Activated naive CD4-positive, alpha-beta T cell treated with anti-CD3 and anti-CD28 coated beads for 36 hours (primary cell): ENCODE results near the gene GPR108. TPM values are rescaled to one million over a fixed set of nuclear protein-coding genes. Genes with fewer than 3 reads are reported as not detected.
A peak's percentile ranks its signal among the peaks of the same experiment; 100 is the strongest.
"Not testable (repeated sequence)": the region's sequence is repeated elsewhere in the genome, so short reads cannot be mapped to it uniquely, and the experiment has no call there.

Experiments
- CTCF ChIA-PET: fragments of 350-600 bp; sonication (Branson Sonifier 250); formaldehyde crosslinking; loops from one replicate; lab custom pipeline; 2021; ENCODE audit warnings: antibody characterized with exemption; lab: Charles Lee
- DNase-seq: peaks from one replicate; pipeline ENCODE4 v3.0.0-alpha.2; 2020
- H3K27ac Mint-ChIP-seq: one replicate; pipeline ENCODE4 v1.8.0; 2021; ENCODE audit warnings: mild to moderate bottlenecking, mixed read lengths
- H3K27me3 Mint-ChIP-seq: one replicate; pipeline ENCODE4 v1.8.0; 2021; ENCODE audit warnings: low read depth, mixed read lengths
- H3K36me3 Mint-ChIP-seq: one replicate; pipeline ENCODE4 v1.8.0; 2021; ENCODE audit warnings: low read depth, mixed read lengths
- H3K4me1 Mint-ChIP-seq: one replicate; pipeline ENCODE4 v1.8.0; 2021; ENCODE audit warnings: low read depth, mixed read lengths
- H3K4me3 Mint-ChIP-seq: one replicate; pipeline ENCODE4 v1.8.0; 2021; ENCODE audit warnings: mild to moderate bottlenecking, moderate library complexity, mixed read lengths
- H3K9me3 Mint-ChIP-seq: one replicate; pipeline ENCODE4 v1.8.0; 2021; ENCODE audit warnings: mixed read lengths
- intact Hi-C: fragments of 100-400 bp; cut with micrococcal nuclease; formaldehyde crosslinking; loops from one replicate; pipeline ENCODE4 v1.15.1; 2023
- total RNA-seq, 2 experiments: library from RNA; stranded (reverse); gene quantifications; one replicate each; pipeline ENCODE4 v1.2.3, GENCODE V29; 2021

Gene GPR108
- total RNA-seq, 2 experiments from 2014 or later: 54.0 to 59.9 TPM

DNA sequence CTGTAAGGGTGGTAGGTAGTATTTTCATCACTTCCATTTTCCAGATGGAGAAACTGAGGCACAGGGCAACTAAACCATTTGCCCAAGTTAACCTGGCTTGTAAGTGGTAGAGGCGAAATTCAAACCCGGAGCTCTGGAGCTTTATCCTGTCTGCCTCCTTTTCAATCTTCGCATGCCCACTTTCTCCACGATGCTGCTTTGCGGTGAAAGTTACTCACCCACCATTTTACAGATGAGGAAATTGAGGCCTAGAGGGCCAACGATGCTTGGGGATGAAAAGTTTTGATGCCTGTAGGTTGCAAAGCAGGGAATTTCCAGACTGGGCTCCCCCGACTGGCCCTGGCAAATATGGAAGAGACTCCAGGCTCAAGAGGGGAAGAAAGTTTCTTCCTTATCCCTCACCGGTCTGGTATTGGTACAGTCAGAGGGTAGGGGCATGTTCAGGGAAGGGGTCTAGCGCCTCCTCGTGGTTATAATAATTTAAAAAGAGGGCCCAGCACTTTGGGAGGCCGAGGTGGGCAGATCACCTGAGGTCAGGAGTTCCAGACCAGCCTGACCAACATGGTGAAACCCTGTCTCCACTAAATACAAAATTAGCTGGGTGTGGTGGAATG lies 31.7 kb upstream of the GPR108 start:
- H3K9me3 Mint-ChIP-seq: peaks cover 2% of the 10 kb centered on the region
- intact Hi-C loops: no loop called here
- H3K4me3 Mint-ChIP-seq: no peak overlapping the region
- H3K4me1 Mint-ChIP-seq: peaks cover 43% of the 10 kb centered on the region
- peak overlapping the region; percentile 91 for H3K27ac Mint-ChIP-seq
- H3K36me3 Mint-ChIP-seq: peaks cover 12% of the 10 kb centered on the region
- DNase-seq: no peak
- H3K27me3 Mint-ChIP-seq: no peaks in the 10 kb centered on the region
- CTCF ChIA-PET: interaction anchor here (0.6 to 3.1 kb wide), 7 partner anchors 31 to 253 kb away, joined by 3 to 13 read pairs (median 4); no protein-coding TSS in a partner anchor

DNA sequence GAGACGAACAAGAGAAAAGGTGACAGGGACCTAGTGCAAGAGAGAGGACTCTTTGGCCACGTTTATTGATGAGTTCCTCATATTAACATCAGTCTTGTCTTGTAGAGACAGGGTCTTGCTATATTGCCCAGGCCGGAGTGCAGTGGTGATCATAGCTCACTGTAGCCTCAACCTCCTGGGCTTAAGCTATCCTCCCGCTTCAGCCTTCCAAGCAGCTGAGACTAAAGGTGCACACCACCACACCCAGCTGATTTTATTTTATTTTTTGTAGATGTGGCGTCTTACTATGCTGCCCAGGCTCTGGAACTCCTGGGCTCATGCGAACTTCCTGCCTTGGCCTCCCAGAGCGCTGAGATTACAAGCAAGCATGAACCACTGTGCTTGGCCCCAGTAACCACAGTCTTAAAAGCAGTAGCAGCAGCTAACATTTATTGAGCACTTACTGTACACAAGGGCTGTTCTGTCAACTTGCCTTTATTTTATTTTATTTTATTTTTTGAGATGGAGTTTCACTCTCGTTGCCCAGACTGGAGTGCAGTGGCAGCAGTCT lies 30.9 kb upstream of the GPR108 start:
- DNase-seq: peak; percentile 41
- CTCF ChIA-PET: interaction anchor here (0.8 to 3.1 kb wide), 5 partner anchors 30 to 163 kb away, joined by 3 to 13 read pairs (median 3); no protein-coding TSS in a partner anchor
- H3K27ac Mint-ChIP-seq: peak overlapping the region; percentile 91
- no peaks in the 10 kb centered on the region for H3K27me3 Mint-ChIP-seq
- peaks cover 6% of the 10 kb centered on the region for H3K36me3 Mint-ChIP-seq
- no peaks in the 10 kb centered on the region for H3K9me3 Mint-ChIP-seq
- intact Hi-C loops: no loop called here
- H3K4me3 Mint-ChIP-seq: peak overlapping the region; percentile 94
- peaks cover 38% of the 10 kb centered on the region for H3K4me1 Mint-ChIP-seq

DNA sequence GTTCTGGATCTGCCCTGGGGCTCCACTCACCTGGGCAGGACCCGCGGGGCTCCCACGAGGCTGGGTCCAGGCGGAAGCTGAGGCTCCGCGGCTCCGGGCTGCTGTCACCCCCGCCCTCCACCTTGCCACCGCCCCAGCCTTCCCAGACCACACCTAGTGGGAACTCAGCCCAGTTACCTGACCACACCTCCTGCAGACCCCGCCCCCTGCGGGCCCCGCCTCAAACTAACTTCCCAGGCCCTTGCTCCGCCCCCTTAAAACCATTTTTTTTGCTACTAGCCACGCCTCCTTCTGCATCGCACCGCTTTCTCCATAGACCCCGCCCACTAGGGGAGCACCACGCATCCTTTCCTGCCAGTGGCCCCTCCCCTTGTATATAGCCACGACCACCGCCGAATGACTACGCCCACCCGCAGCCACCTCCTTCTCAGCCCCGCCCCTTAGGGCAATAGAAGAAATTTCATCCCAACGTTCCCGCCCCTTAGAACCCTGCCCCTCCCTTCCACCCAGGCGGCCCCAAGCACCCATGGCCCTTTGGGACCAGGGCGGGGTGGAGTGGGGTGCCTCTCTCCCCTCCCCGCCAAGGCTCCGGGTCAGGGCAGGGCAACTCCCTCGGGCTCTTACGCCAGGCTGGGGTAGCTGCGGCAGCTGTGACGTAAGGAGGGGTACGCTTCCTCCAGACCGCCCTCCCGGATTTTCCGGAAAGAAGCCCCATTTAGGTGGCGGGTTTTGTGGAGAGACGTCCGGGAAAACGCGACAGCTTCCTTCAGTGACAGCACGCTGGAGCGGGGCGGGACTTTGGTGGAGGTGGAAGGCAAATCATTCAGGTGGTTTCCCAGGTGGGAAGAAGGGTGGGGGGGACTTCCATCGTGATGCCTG lies 30.2 kb upstream of the GPR108 start, which contains the start of gene SH2D3A:
TSS of gene SH2D3A (minus strand) at position 79 of the 879 bp plus-strand sequence. CDS start 3,687 bp downstream, outside the sequence.
- H3K9me3 Mint-ChIP-seq: no peaks in the 10 kb centered on the region
- no peaks in the 10 kb centered on the region for H3K27me3 Mint-ChIP-seq
- peaks cover 6% of the 10 kb centered on the region for H3K36me3 Mint-ChIP-seq
- H3K27ac Mint-ChIP-seq: peak within 1 kb of the TSS; percentile 91
- peak; percentile 98 for DNase-seq
- peak within 1 kb of the TSS; percentile 94 for H3K4me3 Mint-ChIP-seq
- peaks cover 39% of the 10 kb centered on the region for H3K4me1 Mint-ChIP-seq
- intact Hi-C loops: loop anchor here (1.0 kb wide), 8 partner anchors 14 to 395 kb away; partner anchors contain the start of genes ALKBH7 and GPR108
- CTCF ChIA-PET: interaction anchor here (0.8 to 3.1 kb wide), 3 partner anchors 29 to 95 kb away, joined by 3 to 13 read pairs (median 11); no protein-coding TSS in a partner anchor

DNA sequence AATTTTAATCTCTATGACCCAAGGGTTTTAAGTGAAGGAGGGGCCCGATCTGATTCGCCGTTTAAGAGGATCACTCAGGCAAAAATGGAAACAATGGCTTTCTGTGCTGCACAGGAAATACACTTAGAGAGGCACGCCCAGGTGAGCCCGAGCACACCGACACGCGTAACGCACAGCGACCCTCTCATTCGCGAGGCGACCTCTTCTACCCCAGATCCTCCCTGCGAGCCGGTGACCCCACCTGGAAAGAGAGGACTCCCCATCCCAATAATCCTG lies 29.6 kb upstream of the GPR108 start:
- peaks cover 6% of the 10 kb centered on the region for H3K36me3 Mint-ChIP-seq
- H3K27ac Mint-ChIP-seq: peak overlapping the region; percentile 91

DNA sequence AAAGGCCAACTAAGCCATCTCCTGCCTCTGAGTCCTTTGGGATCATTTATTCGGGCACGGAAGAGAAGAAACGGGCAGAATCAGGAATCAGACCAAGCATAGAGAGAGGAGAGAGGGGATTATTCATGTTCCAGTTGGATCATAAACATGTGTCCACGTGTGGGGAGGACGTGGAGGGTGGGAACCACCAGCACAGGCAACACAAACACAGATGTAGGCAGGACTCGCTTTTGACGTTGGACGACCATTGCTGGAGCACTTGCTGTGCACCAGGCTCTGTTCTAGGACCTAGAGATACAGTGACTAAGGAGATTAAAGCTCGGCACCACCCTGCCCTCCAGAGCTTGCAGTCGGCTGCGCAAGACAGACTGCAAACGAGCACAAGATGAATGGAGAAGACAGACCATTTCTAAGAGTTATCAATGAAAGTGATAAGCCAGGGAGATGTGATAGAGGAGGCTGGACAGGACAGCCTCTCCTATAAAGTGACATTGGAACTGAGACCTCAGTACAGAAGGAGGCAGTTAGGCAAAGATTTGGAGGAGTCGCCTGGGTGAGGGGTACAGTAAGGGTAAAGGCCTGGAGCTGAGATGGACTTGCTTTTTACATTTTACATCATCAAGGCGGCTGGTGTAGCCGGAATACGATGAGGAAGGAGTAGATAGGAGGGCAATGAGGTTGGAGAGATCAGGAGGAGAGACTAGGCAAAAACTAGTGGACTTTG lies 29.1 kb upstream of the GPR108 start:
- CTCF ChIA-PET: interaction anchor here (2.8 kb wide), 1 partner anchor 96 kb away, joined by 11 read pairs; no protein-coding TSS in a partner anchor

More for the DNA sequence above, 29.6 kb upstream of the GPR108 start:
- H3K9me3 Mint-ChIP-seq: no peaks in the 10 kb centered on the region
- intact Hi-C loops: loop anchor here (1.0 kb wide), 8 partner anchors 14 to 395 kb away; partner anchors contain the start of genes ALKBH7 and GPR108
- no peak for DNase-seq
- H3K27me3 Mint-ChIP-seq: no peaks in the 10 kb centered on the region
- peaks cover 37% of the 10 kb centered on the region for H3K4me1 Mint-ChIP-seq
- peak overlapping the region; percentile 94 for H3K4me3 Mint-ChIP-seq
- CTCF ChIA-PET: interaction anchor here (2.8 kb wide), 1 partner anchor 96 kb away, joined by 11 read pairs; no protein-coding TSS in a partner anchor

DNA sequence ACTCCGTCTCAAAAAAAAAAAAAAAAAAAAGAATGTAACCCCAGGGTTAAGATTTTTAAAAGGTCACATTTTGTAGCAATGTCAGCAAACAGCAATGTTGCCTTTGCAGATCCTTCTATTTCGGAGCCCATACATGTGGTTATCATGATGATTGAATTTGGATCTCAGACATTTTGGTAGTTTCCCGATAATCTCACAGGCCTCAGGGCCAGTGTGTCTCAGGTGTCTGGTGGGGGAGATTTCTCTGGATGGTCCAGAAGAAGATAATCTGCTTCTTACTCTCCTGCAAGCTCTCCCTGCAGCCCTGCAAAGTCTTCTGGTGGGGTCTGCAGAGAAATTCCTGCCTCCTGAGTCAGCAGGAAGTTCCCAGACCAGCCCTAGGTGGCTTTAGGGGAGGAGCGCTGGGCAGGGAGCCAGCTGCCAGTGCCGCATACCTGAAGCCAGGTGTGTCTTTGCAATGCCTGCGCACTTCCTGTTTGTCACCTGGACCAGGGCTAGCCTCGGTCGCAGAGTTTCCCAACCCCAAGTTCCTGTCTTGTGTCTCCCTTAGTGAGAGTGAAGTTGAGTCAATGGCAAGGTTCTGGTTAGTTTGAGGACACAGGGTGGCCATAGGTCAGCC lies 28.5 kb upstream of the GPR108 start:
- H3K27ac Mint-ChIP-seq: peak overlapping the region; percentile 91
- CTCF ChIA-PET: interaction anchor here (0.5 kb wide), 1 partner anchor 262 kb away, joined by 3 read pairs; no protein-coding TSS in a partner anchor
- intact Hi-C loops: no loop called here
- H3K36me3 Mint-ChIP-seq: peaks cover 10% of the 10 kb centered on the region
- H3K9me3 Mint-ChIP-seq: no peaks in the 10 kb centered on the region
- H3K27me3 Mint-ChIP-seq: no peaks in the 10 kb centered on the region
- H3K4me3 Mint-ChIP-seq: peak overlapping the region; percentile 94
- H3K4me1 Mint-ChIP-seq: peaks cover 30% of the 10 kb centered on the region
- peak; percentile 35 for DNase-seq

More for the DNA sequence above, 29.1 kb upstream of the GPR108 start:
- intact Hi-C loops: loop anchor here (1.0 kb wide), 8 partner anchors 13 to 394 kb away; partner anchors contain the start of genes ALKBH7 and GPR108
- Mint-ChIP-seq H3K27ac (peak overlapping the region; percentile 91), H3K36me3 (peaks cover 6% of the 10 kb centered on the region), H3K4me1 (peaks cover 32% of the 10 kb centered on the region), H3K27me3 (no peaks in the 10 kb centered on the region), H3K9me3 (no peaks in the 10 kb centered on the region), H3K4me3 (peak overlapping the region; percentile 94)
- DNase-seq: peak; percentile 59

DNA sequence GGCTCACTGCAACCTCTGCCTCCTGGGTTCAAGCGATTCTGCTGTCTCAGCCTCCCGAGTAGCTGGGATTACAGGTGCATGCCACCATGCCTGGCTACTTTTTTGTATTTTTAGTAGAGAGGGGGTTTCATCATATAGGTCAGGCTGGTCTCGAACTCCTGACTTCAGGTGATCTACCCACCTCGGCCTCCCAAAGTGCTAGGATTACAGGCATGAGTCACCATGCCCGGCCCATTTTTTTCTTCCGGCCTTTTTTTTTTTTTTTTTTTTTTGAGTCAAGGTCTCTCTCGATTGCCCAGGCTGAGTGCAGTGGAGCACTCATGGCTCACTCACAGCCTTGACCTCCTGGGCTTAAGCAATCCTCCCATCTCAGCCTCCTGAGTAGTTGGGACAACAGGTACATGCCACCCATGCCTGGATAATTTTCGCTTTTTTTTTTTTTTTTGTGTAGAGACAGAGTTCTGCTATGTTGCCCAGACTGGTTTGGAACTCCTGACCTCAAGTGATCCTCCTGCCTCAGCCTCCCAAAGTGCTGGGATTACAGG lies 24.9 kb upstream of the GPR108 start:
- DNase-seq, intact Hi-C loops, H3K27me3 Mint-ChIP-seq, H3K9me3 Mint-ChIP-seq, H3K27ac Mint-ChIP-seq, CTCF ChIA-PET, H3K4me3 Mint-ChIP-seq: not testable (repeated sequence)
- peaks cover 24% of the 10 kb centered on the region for H3K4me1 Mint-ChIP-seq
- peaks cover 23% of the 10 kb centered on the region for H3K36me3 Mint-ChIP-seq

DNA sequence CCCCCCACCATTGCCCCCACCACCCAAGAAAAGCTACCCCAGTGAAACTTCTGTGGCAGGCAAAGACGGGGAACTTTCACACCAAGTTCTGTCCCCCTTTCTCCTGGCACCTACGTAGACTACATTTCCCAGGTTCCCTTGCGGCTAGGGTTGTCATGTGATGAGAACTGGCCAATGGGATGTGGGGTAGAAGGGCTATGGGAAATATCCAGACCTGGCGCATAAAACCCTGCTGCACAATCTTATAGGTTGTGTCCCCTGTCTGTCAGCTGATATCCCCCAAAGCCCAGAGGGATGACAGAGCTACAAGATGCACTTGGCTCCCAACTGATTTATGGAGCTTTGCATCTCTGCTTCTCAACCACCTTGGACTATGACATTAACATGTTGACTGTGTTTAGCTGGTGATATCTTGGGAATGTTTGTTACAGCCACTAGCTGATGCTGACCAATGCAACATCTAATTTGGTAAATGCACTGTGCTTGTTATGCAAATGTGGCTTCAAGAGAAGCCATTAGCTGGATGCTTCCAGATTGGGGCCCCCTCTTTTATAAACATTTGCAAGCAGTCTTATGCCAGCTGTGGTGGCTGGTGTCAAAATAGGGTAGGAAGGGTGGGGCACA lies 23.8 kb upstream of the GPR108 start:
- peak; percentile 48 for DNase-seq
- CTCF ChIA-PET: interaction anchor here (0.6 kb wide), 1 partner anchor 102 kb away, joined by 5 read pairs; no protein-coding TSS in a partner anchor
- Mint-ChIP-seq H3K27ac (no peak overlapping the region), H3K36me3 (peaks cover 17% of the 10 kb centered on the region), H3K9me3 (no peaks in the 10 kb centered on the region), H3K27me3 (no peaks in the 10 kb centered on the region), H3K4me1 (peaks cover 21% of the 10 kb centered on the region), H3K4me3 (no peak overlapping the region)
- intact Hi-C loops: no loop called here

DNA sequence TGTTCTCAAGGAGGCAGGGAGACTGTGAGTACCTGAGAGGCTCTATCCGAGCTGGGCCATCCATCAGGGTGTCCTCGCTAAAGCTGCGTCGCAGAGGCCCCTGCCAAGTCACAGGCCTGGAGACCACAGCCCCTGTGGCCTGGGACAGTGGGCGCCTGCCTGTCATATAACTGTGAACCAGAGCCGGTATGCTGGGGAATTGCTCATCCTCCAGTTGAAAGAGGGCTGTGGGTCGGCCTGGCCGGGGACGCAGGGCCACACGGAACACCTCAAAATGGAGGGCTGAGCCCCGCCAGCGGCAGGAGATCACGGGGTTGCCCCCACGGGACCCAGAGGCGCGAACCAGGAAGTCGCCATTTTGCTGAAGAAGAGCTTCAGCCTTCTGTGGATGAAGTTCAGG lies 23.2 kb upstream of the GPR108 start:
- CTCF ChIA-PET: no interaction called here
- H3K9me3 Mint-ChIP-seq: no peaks in the 10 kb centered on the region
- H3K27me3 Mint-ChIP-seq: no peaks in the 10 kb centered on the region
- no peak overlapping the region for H3K4me3 Mint-ChIP-seq
- H3K4me1 Mint-ChIP-seq: peaks cover 16% of the 10 kb centered on the region
- no peak for DNase-seq
- no peak overlapping the region for H3K27ac Mint-ChIP-seq
- intact Hi-C loops: no loop called here
- peaks cover 17% of the 10 kb centered on the region for H3K36me3 Mint-ChIP-seq

DNA sequence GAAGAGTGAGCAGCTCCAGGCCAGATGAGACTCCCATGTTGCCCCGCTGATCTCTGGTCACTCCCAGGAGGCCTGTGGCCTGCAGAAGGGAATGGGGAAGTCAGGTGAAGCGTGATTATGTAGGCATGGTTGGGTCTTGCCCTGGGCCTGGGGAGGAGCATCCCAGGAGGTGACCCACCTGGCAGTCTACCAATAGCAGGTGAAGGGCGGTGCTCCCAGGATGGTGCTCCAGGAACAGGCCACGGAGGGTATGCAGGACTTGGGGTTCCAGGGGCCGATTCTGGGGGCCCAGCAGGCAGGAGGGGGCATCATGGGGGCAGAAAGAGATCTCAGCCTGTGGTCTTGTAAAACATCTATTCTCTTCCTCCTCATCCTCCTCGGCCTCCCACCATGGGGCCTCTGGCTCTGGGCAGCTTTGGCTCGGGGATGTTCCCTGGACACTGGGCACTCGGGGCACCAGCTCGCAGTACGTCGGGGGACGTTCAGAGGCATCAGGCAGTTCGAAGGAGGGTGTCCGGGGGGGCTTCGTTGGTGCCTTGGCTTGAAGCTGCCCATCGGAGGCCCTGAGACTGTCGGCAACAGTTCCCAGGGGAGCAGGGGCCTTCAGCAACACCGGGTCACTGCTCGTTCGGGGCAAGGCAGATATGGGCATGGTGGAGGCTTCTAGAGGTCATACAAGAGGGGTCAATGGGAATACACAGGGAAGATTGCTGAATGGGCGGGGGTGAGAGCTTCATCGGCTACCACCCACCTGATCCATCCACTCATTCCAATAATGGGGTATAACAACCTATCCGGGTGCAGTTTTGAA lies 17.5 kb upstream of the GPR108 start:
- no peak for DNase-seq
- Mint-ChIP-seq H3K4me1 (peaks cover 15% of the 10 kb centered on the region), H3K27me3 (no peaks in the 10 kb centered on the region), H3K27ac (no peak overlapping the region), H3K36me3 (peaks cover 27% of the 10 kb centered on the region), H3K4me3 (no peak overlapping the region), H3K9me3 (no peaks in the 10 kb centered on the region)
- intact Hi-C loops: loop anchor here (5.0 kb wide), 1 partner anchor 238 kb away; no protein-coding TSS in a partner anchor
- CTCF ChIA-PET: no interaction called here
